Measurements from ENCODE around the gene TSPAN3.

The TSPAN3 gene

DNA sequence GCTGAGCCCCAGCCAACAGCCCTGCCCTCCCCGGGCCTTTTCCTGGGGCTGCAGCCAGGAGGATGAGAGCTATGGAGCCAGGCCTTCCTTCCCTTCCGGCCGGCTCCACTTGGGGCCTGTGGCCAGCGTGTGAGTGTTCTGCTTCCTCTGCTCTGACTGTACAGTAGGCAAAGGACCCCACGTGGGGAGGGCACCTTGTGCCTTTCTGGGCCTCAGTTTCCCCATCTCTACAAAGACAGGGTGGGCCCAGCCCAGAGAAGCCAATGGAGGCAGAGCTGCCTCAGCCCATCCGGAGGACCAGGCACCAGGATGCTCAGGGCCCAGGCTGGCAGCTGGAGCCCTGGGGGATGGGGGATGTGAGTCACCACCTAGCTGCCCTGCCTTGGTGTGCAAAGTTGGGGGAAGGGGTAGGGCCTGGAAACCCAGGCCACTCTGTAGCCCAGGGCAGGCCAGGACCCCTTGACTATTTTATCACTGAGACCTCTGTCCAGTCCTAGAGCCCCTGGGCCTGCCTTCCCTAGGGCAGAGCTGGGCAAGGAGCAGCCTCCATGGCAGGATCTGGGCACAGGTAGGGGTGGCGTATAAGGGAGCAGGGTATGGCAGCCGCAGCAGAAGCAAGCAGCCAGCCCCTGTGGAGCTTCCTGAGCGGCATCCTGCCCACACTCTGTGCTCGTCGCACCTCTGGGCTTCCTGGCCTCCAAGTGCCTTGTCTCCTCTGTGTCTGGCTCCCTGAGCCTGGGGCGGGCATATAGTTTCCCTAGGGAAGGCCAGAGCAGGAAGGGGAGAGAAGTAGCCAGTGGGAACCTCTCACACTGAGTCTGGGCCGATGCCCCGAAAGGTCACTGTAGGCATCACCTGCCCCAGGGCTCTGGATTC lies 74.1 kb downstream of the TSPAN3 start:
- no peak for DNase-seq (ENCODE audit: insufficient read length)
- no peak for FAIRE-seq
- TF ChIP-seq POLR2A (IDR thresholded peaks at IDR 0.05; ENCODE audit: low read depth, low read length) (no peak), TAF1 (IDR thresholded peaks at IDR 0.05; ENCODE audit: borderline replicate concordance, low read depth, low read length) (no peak), POLR2AphosphoS5 (IDR thresholded peaks at IDR 0.05; ENCODE audit: low read depth, low read length) (no peak)

DNA sequence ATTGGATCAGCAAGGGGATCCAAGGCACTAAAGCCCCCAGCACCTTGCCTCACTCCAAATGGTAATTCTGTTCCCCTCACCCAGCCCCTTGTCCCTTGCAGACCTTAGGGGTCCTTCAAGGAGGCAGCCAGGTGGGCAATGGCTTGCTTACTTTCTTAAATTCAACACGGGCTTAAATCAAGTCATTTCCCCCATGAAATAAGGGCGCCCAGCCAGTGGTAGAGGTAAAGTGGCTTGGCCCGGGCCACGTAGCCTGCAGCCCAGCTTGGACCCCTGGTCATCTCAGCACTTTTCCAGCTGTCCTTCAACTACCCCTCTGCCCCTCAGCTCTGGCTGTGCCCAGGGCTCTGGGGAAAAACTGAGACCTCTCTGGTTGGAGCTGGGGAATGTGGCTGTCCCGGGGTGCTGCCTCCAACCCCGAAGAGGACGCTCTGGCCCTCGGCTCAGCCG lies 74.8 kb downstream of the TSPAN3 start:
- FAIRE-seq, result no peak
- no peak for TF ChIP-seq POLR2AphosphoS5 (IDR thresholded peaks at IDR 0.05; ENCODE audit: low read depth, low read length)
- no peak for TF ChIP-seq POLR2A (IDR thresholded peaks at IDR 0.05; ENCODE audit: low read depth, low read length)
- TF ChIP-seq TAF1 (IDR thresholded peaks at IDR 0.05; ENCODE audit: borderline replicate concordance, low read depth, low read length), result no peak
- no peak for DNase-seq (ENCODE audit: insufficient read length)

DNA sequence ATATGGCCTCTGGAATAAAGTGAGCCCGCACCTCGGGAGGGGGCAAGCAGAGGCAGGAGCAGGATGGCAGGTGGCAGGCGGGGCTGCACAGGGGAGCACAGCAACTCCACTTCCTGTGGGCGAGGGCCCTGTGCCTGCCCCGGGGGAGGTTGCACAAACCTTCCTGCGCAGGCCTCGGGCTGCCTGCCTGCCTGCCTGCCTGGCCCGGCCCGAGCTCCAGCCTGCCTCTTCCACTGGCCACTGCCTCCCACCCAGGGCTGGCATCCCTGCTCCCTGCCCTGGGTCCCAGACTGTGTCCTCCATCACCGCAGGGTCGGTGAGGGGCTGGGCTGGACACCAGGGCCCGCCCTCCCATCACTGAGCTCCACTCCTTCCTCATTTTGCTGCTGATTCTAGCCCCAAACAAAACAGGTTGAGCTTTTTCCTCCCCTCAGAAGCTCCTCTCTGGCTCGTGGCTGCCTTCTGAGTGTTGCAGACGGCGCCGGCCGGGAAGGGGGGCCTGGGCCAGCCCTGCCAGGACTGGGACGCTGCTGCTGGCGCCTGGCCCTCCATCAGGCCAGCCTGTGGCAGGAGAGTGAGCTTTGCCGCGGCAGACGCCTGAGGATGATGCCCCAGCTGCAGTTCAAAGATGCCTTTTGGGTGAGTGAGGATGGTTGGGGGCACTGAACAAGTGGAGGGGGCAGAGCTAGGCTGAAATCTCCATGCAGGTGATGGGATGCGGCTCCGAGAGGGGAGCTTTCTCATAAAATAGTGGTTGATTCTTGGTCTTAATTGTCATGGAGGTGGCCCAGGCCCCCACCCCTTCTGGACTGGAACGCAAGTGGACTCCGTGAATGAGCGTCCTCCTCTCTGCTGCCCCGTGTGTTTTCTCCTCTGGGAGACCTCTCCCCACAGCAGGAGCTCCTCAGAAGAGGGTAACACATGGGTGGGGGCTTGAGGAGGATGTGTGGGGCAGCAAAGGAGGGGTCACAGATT lies 75.7 kb downstream of the TSPAN3 start, which contains the start of gene PSTPIP1:
Gene PSTPIP1, plus strand, starts transcription at position 156 of the 975 bp plus-strand sequence. Its CDS starts 448 bp downstream, at position 604.
- FAIRE-seq (peak; percentile 75), DNase-seq (ENCODE audit: insufficient read length) (no peak)
- TF ChIP-seq TAF1 (IDR thresholded peaks at IDR 0.05; ENCODE audit: borderline replicate concordance, low read depth, low read length), result no peak
- TF ChIP-seq POLR2AphosphoS5 (IDR thresholded peaks at IDR 0.05; ENCODE audit: low read depth, low read length), result peak; percentile 38; the same call in 1 of the 2 replicates
- TF ChIP-seq POLR2A (IDR thresholded peaks at IDR 0.05; ENCODE audit: low read depth, low read length), result peak; percentile 36; the same call in 1 of the 2 replicates

DNA sequence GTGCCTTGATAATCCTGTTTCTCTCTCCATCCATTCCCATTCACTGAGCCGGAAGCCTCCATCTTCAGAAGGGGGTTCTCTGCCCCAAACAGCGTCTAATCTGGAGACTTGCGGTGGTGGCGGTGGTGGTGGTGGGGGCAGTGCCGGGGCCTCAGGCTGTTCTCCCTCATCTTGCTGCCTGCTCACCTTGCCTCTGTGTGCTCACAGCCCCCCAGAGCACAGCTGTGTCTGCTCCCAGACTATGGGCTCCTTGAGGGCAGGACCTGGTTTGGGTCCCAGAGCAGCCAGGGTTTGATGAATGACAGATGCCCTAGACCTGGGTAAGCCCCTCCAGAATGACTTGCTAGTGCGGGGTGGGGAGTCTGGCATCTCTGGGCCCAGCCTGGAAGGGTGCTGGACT lies 76.4 kb downstream of the TSPAN3 start:
- FAIRE-seq, result no peak
- DNase-seq (ENCODE audit: insufficient read length), result no peak
- TF ChIP-seq TAF1 (IDR thresholded peaks at IDR 0.05; ENCODE audit: borderline replicate concordance, low read depth, low read length) (no peak), POLR2A (IDR thresholded peaks at IDR 0.05; ENCODE audit: low read depth, low read length) (no peak), POLR2AphosphoS5 (IDR thresholded peaks at IDR 0.05; ENCODE audit: low read depth, low read length) (no peak)

DNA sequence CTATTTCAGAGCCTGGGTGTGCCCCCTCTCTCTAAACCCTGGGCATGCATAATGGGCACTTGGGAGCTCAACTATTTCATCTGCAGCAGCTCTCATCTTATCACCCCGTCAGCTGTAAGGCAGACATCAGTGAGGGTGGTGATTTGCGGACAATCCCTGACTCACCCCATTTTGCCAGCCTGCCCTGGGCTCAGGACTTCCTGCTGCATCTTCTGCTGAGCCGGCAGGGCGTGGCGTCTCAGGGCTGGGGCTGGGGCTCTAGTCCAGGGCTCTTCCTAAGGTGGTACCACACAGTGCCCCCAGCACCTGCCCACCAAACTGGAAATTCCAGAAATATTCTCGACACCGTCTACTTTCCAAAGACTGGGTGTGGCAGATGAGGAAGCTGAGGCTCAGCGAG lies 76.9 kb downstream of the TSPAN3 start:
- DNase-seq (ENCODE audit: insufficient read length) (no peak), FAIRE-seq (no peak)
- no peak for TF ChIP-seq POLR2A (IDR thresholded peaks at IDR 0.05; ENCODE audit: low read depth, low read length)
- no peak for TF ChIP-seq TAF1 (IDR thresholded peaks at IDR 0.05; ENCODE audit: borderline replicate concordance, low read depth, low read length)
- no peak for TF ChIP-seq POLR2AphosphoS5 (IDR thresholded peaks at IDR 0.05; ENCODE audit: low read depth, low read length)

DNA sequence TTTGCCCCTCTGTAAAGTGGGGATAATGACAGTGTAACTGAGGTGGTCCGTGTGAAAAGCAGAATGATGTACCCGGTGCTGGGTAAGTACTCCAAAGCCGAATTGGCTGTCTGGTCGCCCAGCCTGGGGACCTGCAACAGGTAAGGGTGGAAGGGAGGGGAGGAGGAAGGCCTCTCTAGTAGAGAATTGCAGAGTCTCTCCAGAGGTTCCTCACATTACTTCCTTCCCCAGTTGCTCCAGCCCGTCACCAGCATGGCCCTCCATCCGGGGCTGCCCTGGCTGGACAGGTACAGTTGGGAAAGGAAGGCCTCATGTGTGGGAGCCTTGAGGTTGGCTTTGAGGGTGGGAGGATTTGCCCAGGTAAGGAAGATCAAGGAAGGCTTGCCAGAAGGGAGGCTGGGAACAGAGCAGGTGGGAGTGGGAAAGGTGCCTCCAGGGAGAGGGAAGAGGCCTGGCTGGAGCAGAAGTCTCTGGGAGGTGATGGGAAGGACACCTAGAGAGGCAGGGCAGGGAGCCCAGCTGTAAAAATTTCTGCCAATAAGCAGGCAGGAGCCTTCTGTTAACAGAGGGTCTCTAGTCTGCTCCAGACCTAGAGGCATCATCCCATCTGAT lies 77.7 kb downstream of the TSPAN3 start:
- DNase-seq (ENCODE audit: insufficient read length) (no peak), FAIRE-seq (no peak)
- TF ChIP-seq POLR2A (IDR thresholded peaks at IDR 0.05; ENCODE audit: low read depth, low read length) (no peak), POLR2AphosphoS5 (IDR thresholded peaks at IDR 0.05; ENCODE audit: low read depth, low read length) (no peak), TAF1 (IDR thresholded peaks at IDR 0.05; ENCODE audit: borderline replicate concordance, low read depth, low read length) (no peak)

DNA sequence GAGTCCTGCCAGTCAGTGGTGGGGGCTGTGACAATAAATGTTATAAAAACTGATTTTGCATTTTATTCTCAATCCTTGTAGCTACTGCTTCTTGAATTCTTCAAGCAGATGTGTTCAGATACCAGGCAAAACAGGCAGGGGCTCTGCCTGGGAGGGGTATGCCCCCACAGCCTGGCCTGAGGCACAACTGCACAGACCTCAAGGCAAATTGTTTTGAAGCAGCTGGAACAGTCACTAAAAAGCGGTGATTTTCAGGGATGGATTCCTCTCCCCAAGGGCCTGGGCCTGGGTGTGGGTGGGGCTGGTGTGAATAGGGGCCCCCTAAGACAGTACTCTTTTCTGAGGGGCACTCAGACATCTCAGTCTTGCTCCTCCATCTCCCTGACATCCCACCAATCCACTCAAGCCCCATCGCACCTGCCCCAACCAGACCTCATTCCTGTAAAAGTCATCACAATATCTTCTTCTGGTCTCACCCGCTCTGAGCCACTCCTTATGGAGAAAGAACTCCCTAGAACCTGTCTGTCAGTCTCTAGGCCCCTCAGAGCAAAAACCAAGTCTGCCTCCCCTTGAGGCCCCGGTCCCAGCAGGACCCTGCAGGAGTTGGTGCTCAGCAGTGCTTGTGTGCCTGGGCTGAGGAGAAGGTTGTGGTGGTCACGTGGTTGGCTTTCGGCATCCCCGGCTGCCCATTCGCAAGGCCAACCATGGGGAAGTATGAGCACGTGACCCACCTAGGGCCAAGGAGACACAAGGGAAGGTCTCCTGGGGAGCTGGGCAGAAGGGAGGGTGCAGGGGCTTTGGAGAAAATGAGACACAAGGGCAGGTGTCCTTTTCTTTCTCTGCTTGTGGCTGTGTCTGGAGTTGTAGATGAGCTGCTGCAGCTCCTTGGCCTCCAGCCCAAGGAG lies 78.9 kb downstream of the TSPAN3 start:
- DNase-seq (ENCODE audit: insufficient read length) (no peak), FAIRE-seq (no peak)
- TF ChIP-seq TAF1 (IDR thresholded peaks at IDR 0.05; ENCODE audit: borderline replicate concordance, low read depth, low read length) (no peak), POLR2AphosphoS5 (IDR thresholded peaks at IDR 0.05; ENCODE audit: low read depth, low read length) (no peak), POLR2A (IDR thresholded peaks at IDR 0.05; ENCODE audit: low read depth, low read length) (no peak)

All from GM12892 (cell line).